Liver (tissue), 3 donors: ENCODE data around the gene SPAG16.

ENCODE experiments used
- CTCF ChIP-seq: fragments of 150-350 bp; IDR thresholded peaks from 2 replicates; pipeline ENCODE4 v1.5.1; 2017; ENCODE audit warnings: improper control_type of control experiment, low read depth, low read length; ENCODE audit not compliant: missing input control
- JUND ChIP-seq, 2 donors: IDR thresholded peaks; 2 replicates each; pipeline ENCODE4 v1.6.1; 2016; ENCODE audit warnings: antibody characterized with exemption in 2 of 2
- MAX ChIP-seq: IDR thresholded peaks from 2 replicates; pipeline ENCODE4 v1.6.1; 2016; ENCODE audit warnings: antibody characterized with exemption
- RAD21 ChIP-seq, 2 donors: IDR thresholded peaks; 2 replicates each; pipeline ENCODE4 v1.6.1; 2016; ENCODE audit warnings: antibody characterized with exemption in 2 of 2, mild to moderate bottlenecking in 2 of 2
- RXRA ChIP-seq, 2 donors: IDR thresholded peaks; 2 replicates each; pipeline ENCODE4 v1.6.1; 2017 to 2018; ENCODE audit warnings: antibody characterized with exemption in 2 of 2, mild to moderate bottlenecking in 1 of 2
- SP1 ChIP-seq: IDR thresholded peaks from 2 replicates; pipeline ENCODE4 v1.6.1; 2018; ENCODE audit warnings: antibody characterized with exemption, mild to moderate bottlenecking
- TAF1 ChIP-seq: conservative IDR thresholded peaks from 2 replicates; pipeline ENCODE4 v1.6.1; 2016; ENCODE audit warnings: antibody characterized with exemption, mild to moderate bottlenecking
- donor health status: healthy.
- donor health status: healthy.

- TF ChIP-seq SP1 (no peak), CTCF (no peak), TAF1 (no peak), JUND (IDR thresholded peaks at IDR 0.05) (no peak), RXRA (IDR thresholded peaks at IDR 0.05) (no peak), MAX (no peak), RAD21 (IDR thresholded peaks at IDR 0.05) (no peak)
Observed at GRCh38 chr2:214325404-214325803, 1041.1 kb downstream of the SPAG16 start.
